NOMO-1 (cell line): ENCODE results near the gene ILKAP.

Experiments used
- DNase-seq, 2 experiments: peaks; one replicate each; lab custom pipeline; 2025; ENCODE audit not compliant: unreplicated experiment in 2 of 2; lab: John Stamatoyannopoulos, UW

The ILKAP gene

GRCh38 chr2:238126338-238126737 is 77.2 kb downstream of the ILKAP start:
- DNase-seq = no peak

- no peak for DNase-seq
Measured at GRCh38 chr2:238125127-238125885, 78.2 kb downstream of the ILKAP start.

- no peak for DNase-seq
Measured at GRCh38 chr2:238124488-238125126, 78.9 kb downstream of the ILKAP start.

GRCh38 chr2:238123991-238124470 is 79.5 kb downstream of the ILKAP start:
- no peak for DNase-seq

- DNase-seq = no peak
Measured at GRCh38 chr2:238123218-238123971, 80.1 kb downstream of the ILKAP start.

- no peak for DNase-seq
Measured at GRCh38 chr2:238122287-238123217, 80.9 kb downstream of the ILKAP start.

- no peak for DNase-seq
Measured at GRCh38 chr2:238121511-238122286, 81.8 kb downstream of the ILKAP start.

GRCh38 chr2:238120463-238121298 is 82.8 kb downstream of the ILKAP start:
- DNase-seq = no peak
